ENCODE data around the gene IRAK2.

DNA sequence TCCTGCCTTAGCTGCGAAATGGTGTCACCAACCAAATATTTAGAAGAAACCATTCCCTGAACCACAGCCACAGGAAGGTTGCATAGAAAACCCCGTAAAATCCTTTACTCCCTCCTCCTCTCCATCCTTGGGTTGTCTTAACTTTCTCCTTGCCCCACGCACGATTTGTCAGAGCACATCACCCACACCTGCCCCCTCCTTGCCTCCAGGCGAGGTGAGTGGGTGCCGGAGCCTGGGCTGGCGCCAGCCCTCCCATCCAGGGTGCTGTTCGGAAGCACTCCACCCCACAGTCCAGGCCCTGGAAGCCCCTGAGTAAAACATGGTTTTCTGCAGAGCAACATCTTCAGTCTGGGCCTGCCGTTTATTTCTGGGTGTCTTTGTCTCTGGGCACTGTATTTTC is 124.4 kb downstream of the IRAK2 start:
- no peak for TF ChIP-seq EZH2 (IDR thresholded peaks at IDR 0.05; ENCODE audit: low read length, unreplicated experiment)
- TF ChIP-seq, protein P1, sequence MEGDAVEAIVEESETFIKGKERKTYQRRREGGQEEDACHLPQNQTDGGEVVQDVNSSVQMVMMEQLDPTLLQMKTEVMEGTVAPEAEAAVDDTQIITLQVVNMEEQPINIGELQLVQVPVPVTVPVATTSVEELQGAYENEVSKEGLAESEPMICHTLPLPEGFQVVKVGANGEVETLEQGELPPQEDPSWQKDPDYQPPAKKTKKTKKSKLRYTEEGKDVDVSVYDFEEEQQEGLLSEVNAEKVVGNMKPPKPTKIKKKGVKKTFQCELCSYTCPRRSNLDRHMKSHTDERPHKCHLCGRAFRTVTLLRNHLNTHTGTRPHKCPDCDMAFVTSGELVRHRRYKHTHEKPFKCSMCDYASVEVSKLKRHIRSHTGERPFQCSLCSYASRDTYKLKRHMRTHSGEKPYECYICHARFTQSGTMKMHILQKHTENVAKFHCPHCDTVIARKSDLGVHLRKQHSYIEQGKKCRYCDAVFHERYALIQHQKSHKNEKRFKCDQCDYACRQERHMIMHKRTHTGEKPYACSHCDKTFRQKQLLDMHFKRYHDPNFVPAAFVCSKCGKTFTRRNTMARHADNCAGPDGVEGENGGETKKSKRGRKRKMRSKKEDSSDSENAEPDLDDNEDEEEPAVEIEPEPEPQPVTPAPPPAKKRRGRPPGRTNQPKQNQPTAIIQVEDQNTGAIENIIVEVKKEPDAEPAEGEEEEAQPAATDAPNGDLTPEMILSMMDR (conservative IDR thresholded peaks at IDR 0.05; ENCODE audit: low read depth, low read length) = no peak
